ENCODE results near the gene KMT2C.
"Not testable (repeated sequence)": the region's sequence is repeated elsewhere in the genome, so short reads cannot be mapped to it uniquely, and the experiment has no call there.

DNA sequence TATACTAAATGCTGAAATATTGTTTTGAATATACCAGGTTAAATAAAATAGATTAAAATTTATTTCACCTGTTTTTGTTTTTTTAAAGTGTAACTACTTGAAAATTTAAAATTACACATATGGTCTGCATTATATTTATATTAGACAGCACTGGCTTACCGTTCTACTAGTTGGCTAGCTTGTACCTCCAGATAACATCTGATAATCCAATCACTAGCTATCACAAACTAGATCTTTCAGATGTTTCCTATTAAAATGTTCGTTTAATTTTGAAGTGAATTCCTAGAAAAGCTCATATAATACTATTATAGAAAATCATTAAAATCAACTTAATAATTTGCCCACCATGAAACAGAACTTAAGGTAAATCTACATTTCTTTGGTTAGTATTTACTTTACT is 190.4 kb downstream of the KMT2C start:
- TF ChIP-seq POLR2A, POLR2AphosphoS5 (IDR thresholded peaks at IDR 0.05; ENCODE audit: low read depth, low read length): not testable (repeated sequence)

Data from GM12891 (cell line).